ENCODE measurements around the gene RAB4A. TPM values are rescaled to one million over a fixed set of nuclear protein-coding genes. Genes with fewer than 3 reads are reported as not detected.

Gene RAB4A
- total and polyA plus RNA-seq, 9 of the 15 experiments (the other 6 are each of a cell fraction or from before 2014, with no cell fraction given) = 8.3 to 61.0 (median 26.7) TPM

- TF ChIP-seq ZBTB40 (IDR thresholded peaks at IDR 0.05) = 0 out of 2 replicates have a peak, but pooled peaks have one; percentile 56
- TF ChIP-seq ZBTB40 (CRISPR knock-in tag; IDR thresholded peaks at IDR 0.05) = no peak
- no peak for TF ChIP-seq CREB5 (CRISPR knock-in tag; IDR thresholded peaks at IDR 0.05)
- no peak for TF ChIP-seq SETDB1 (IDR thresholded peaks at IDR 0.05; ENCODE audit: low read length)
- TF ChIP-seq CAMTA2 (CRISPR knock-in tag; conservative IDR thresholded peaks at IDR 0.05) = no peak
- no peak for TF ChIP-seq BRD9 (IDR thresholded peaks at IDR 0.05; ENCODE audit: low read depth, partially characterized antibody)
- no peak for TF ChIP-seq BRF2 (IDR thresholded peaks at IDR 0.05; ENCODE audit: borderline replicate concordance, insufficient read depth, insufficient read length)
- no peak for TF ChIP-seq NEUROD1 (IDR thresholded peaks at IDR 0.05; ENCODE audit: borderline replicate concordance, low read depth, low read length, partially characterized antibody)
- TF ChIP-seq ATF6 (CRISPR knock-in tag; IDR thresholded peaks at IDR 0.05) = 0 out of 2 replicates have a peak, but pooled peaks have one; percentile 58
- TF ChIP-seq ZNF551 (CRISPR knock-in tag; IDR thresholded peaks at IDR 0.05) = no peak
- TF ChIP-seq SIN3A (IDR thresholded peaks at IDR 0.05; ENCODE audit: borderline replicate concordance in 2 of 2, control insufficient read depth in 1 of 2, low read depth in 2 of 2, low read length in 2 of 2) = peak in 1 of 2 experiments; percentile 36; a peak in 1 of 4 replicates
- no peak for TF ChIP-seq GATAD2B (IDR thresholded peaks at IDR 0.05; ENCODE audit: borderline replicate concordance)
Measured at GRCh38 chr1:229271448-229272159, 693 bp downstream of the RAB4A start (continued).
